Measurements from ENCODE around the gene INPP5J. TPM values are rescaled to one million over a fixed set of nuclear protein-coding genes. Genes with fewer than 3 reads are reported as not detected.
A peak's percentile ranks its signal among the peaks of the same experiment; 100 is the strongest.

INPP5J gene
- total and polyA plus RNA-seq, 4 donors = 3.5 to 17.2 (median 10.5) TPM

DNA sequence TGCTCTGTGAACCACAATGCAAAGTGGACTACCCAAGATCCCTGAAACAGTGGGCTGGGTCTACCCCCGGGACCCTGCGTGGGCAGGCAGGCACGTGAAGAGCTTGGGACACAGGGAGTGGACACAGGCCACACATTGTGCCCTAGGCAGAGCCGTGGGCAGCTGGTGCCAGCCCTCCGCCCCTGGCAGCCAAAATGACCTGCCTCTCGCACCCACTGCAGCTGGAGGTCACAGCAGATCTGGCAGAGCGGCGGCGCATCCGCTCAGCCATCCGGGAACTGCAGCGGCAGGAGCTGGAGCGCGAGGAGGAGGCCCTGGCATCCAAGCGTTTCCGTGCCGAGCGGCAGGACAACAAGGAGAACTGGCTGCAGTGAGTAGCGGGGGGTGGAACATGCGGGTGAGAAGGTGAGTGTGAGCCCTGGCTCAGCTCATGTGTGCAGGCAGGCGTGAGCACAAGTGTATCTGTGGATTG lies 35.0 kb upstream of the INPP5J start:
- peak overlapping the region; percentile 33 for H3K4me3 ChIP-seq (ENCODE audit: low read depth, low read length)
- no peaks in the 10 kb centered on the region for H3K9me3 ChIP-seq (ENCODE audit: control insufficient read depth, insufficient read depth, low read length)
- H3K27ac ChIP-seq (ENCODE audit: low read depth, low read length) = peak overlapping the region; percentile 94
- no peaks in the 10 kb centered on the region for H3K27me3 ChIP-seq (ENCODE audit: control insufficient read depth, insufficient read depth, low read length)
- H3K36me3 ChIP-seq (ENCODE audit: control insufficient read depth, insufficient read depth, low read length) = peaks cover 60% of the 10 kb centered on the region
- 94% methylated on average over 21 of the region's 21 CpGs for WGBS (ENCODE audit: insufficient coverage)
- DNase-seq (ENCODE audit: low read depth in 4 of 6, low spot score in 6 of 6) = no peak
- peaks cover 87% of the 10 kb centered on the region for H3K4me1 ChIP-seq (ENCODE audit: control insufficient read depth, insufficient read depth, low read length)

DNA sequence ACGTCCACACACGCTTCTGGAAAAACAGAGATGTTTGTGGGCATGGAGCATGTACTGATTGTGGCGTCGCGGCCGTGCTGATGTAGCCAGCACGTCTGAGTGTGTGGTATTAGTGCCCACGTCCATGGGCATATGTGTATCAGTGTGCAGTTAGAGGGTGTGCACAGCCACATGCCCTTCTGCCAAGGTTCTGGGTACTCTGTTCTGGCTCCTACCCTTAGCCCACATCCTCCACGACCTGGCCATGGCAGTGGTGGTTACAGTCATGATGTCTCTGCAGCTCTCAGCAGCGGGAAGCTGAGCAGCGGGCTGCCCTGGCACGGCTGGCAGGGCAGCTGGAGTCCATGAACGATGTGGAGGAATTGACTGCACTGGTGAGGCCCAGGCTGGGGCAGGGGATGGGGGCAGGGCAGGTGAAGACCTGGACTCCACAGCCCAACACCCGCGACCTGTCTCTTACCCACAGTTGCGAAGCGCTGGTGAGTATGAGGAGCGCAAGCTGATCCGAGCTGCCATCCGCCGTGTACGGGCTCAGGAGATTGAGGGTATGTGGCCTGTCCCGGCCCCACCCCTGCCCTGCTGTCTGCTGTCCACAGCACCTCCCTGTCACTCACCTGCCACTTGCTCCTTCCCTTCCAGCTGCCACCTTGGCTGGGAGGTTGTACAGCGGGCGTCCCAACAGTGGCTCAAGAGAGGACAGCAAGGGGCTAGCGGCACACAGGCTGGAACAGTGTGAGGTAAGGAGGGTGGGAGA lies 34.4 kb upstream of the INPP5J start:
- no peaks in the 10 kb centered on the region for H3K27me3 ChIP-seq (ENCODE audit: control insufficient read depth, insufficient read depth, low read length)
- peak in 1 of 6 donors; percentile 1 for DNase-seq (ENCODE audit: low read depth in 4 of 6, low spot score in 6 of 6)
- peaks cover 87% of the 10 kb centered on the region for H3K4me1 ChIP-seq (ENCODE audit: control insufficient read depth, insufficient read depth, low read length)
- H3K9me3 ChIP-seq (ENCODE audit: control insufficient read depth, insufficient read depth, low read length) = no peaks in the 10 kb centered on the region
- H3K4me3 ChIP-seq (ENCODE audit: low read depth, low read length) = peak overlapping the region; percentile 33
- H3K27ac ChIP-seq (ENCODE audit: low read depth, low read length) = peak overlapping the region; percentile 94
- peaks cover 67% of the 10 kb centered on the region for H3K36me3 ChIP-seq (ENCODE audit: control insufficient read depth, insufficient read depth, low read length)
- 94% methylated on average over 23 of the region's 26 CpGs for WGBS (ENCODE audit: insufficient coverage)

DNA sequence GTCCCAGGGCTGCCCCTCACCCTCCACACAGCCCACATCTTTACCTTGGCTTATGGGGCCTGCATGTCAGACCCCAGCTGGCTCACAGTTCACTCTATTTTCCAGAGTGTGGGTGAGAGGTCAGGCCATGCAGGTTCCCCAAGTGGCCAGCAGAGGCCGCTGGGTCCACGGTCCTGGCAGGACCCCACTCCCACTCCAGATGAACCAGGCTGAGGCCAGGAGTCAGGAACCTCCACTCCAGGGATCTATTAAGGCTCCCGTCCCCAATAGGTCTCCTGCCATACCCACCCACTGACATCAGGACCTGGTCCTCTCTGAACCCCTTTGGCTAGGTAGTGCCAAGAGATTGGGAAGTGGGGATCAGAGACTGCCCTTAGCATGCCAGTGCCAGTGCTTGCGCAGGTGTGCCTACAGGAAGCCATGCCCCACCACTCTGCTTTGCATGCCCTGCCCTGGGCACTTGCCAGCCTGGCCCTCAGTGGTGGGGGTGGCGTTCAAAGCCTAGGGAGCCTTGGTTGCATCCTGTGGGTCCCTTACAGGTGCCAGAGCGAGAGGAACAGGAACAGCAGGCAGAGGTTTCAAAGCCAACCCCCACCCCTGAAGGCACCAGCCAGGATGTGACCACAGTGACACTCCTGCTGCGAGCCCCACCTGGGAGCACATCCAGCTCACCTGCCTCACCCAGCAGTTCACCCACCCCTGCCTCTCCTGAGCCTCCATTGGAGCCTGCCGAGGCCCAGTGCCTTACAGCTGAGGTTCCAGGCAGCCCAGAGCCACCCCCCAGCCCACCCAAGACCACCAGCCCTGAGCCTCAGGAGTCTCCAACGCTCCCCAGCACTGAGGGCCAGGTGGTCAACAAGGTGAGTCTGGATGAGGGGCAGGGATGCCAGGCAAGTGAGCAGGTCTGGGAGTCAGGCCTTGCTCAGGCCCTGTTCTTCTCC lies 33.3 kb upstream of the INPP5J start:
- Histone ChIP-seq H3K4me3 (ENCODE audit: low read depth, low read length) (peak overlapping the region; percentile 33), H3K4me1 (ENCODE audit: control insufficient read depth, insufficient read depth, low read length) (peaks cover 87% of the 10 kb centered on the region), H3K9me3 (ENCODE audit: control insufficient read depth, insufficient read depth, low read length) (no peaks in the 10 kb centered on the region), H3K36me3 (ENCODE audit: control insufficient read depth, insufficient read depth, low read length) (peaks cover 77% of the 10 kb centered on the region), H3K27me3 (ENCODE audit: control insufficient read depth, insufficient read depth, low read length) (no peaks in the 10 kb centered on the region), H3K27ac (ENCODE audit: low read depth, low read length) (no peak overlapping the region)
- 99% methylated on average over 6 of the region's 9 CpGs for WGBS (ENCODE audit: insufficient coverage)
- peak in 2 of 6 donors; percentile 49 to 53 for DNase-seq (ENCODE audit: low read depth in 4 of 6, low spot score in 6 of 6)

DNA sequence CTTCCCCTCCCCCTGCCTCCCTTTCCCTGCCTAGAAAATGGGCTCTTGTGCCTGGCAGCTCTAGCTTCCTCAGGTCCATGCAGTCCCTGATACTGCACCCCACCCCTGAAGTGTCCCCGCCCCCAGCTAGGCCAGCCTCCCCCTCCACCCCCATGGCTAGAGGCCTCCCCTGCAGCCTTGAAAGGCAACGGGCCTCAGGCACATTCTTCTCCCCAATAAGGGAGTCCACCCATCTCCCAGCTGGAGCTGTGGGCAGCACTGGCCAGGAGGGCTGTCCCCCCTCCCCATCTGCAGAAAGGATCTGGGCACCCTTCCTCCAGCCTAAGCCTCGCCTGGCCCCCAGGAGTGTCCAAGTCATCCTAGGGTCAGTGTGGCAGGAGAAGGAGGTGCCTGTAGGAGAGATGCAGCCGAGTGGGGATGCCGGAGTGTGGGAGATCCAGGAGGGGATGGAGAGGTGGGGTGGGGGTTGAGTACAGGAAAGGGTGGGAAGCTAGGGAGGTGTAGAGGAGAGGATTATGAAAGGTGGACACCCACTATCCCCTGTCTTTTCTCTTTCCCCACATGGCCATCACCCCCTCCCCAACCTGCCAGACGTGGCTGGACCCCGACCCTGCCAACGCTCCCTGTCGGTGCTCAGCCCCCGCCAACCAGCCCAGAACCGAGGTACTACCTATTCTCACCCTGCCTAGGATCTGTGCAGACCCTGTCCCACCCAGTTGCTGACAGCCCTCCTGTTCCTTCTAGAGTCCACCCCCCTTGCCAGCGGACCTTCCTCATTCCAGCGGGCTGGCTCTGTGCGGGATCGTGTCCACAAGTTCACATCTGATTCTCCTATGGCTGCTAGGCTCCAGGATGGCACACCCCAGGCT lies 32.3 kb upstream of the INPP5J start:
- peak in 1 of 6 donors; percentile 1 for DNase-seq (ENCODE audit: low read depth in 4 of 6, low spot score in 6 of 6)
- no peak overlapping the region for H3K27ac ChIP-seq (ENCODE audit: low read depth, low read length)
- H3K36me3 ChIP-seq (ENCODE audit: control insufficient read depth, insufficient read depth, low read length) = peaks cover 85% of the 10 kb centered on the region
- H3K27me3 ChIP-seq (ENCODE audit: control insufficient read depth, insufficient read depth, low read length) = no peaks in the 10 kb centered on the region
- 85% methylated on average over 14 of the region's 15 CpGs for WGBS (ENCODE audit: insufficient coverage)
- no peak overlapping the region for H3K4me3 ChIP-seq (ENCODE audit: low read depth, low read length)
- H3K9me3 ChIP-seq (ENCODE audit: control insufficient read depth, insufficient read depth, low read length) = no peaks in the 10 kb centered on the region
- H3K4me1 ChIP-seq (ENCODE audit: control insufficient read depth, insufficient read depth, low read length) = peaks cover 78% of the 10 kb centered on the region

DNA sequence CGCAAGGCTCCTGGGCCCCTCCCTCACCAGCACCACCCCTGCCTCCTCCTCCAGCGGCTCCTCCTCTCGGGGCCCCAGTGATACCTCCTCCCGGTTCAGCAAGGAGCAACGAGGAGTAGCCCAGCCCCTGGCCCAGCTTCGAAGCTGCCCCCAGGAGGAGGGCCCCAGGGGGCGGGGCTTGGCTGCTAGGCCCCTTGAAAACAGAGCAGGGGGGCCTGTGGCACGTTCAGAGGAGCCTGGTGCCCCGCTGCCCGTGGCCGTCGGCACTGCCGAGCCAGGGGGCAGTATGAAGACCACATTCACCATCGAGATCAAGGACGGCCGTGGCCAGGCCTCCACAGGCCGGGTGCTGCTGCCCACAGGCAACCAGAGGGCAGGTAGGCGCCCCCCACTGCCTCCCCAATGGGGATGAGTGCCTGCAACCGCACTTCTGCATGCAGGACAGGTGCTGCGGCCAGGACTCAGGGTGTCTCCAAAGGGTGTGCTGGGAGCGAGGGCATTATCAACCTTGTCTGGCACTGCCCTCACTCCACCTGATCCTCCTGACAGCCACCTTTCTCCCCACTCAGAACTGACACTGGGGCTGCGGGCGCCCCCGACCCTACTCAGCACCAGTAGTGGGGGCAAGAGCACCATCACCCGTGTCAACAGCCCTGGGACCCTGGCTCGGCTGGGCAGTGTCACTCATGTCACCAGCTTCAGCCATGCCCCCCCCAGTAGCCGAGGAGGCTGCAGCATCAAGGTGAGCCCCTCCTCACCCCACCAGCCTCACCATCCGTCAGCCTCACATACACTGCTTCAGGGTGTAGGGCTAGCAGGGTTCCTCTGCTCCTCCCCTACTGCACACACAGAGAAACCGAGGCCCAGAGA lies 31.4 kb upstream of the INPP5J start:
- Histone ChIP-seq H3K27ac (ENCODE audit: low read depth, low read length) (no peak overlapping the region), H3K27me3 (ENCODE audit: control insufficient read depth, insufficient read depth, low read length) (no peaks in the 10 kb centered on the region), H3K36me3 (ENCODE audit: control insufficient read depth, insufficient read depth, low read length) (peaks cover 91% of the 10 kb centered on the region), H3K9me3 (ENCODE audit: control insufficient read depth, insufficient read depth, low read length) (no peaks in the 10 kb centered on the region), H3K4me1 (ENCODE audit: control insufficient read depth, insufficient read depth, low read length) (peaks cover 71% of the 10 kb centered on the region), H3K4me3 (ENCODE audit: low read depth, low read length) (no peak overlapping the region)
- 73% methylated on average over 29 of the region's 29 CpGs for WGBS (ENCODE audit: insufficient coverage)
- DNase-seq (ENCODE audit: low read depth in 4 of 6, low spot score in 6 of 6) = peak in 1 of 6 donors; percentile 1

DNA sequence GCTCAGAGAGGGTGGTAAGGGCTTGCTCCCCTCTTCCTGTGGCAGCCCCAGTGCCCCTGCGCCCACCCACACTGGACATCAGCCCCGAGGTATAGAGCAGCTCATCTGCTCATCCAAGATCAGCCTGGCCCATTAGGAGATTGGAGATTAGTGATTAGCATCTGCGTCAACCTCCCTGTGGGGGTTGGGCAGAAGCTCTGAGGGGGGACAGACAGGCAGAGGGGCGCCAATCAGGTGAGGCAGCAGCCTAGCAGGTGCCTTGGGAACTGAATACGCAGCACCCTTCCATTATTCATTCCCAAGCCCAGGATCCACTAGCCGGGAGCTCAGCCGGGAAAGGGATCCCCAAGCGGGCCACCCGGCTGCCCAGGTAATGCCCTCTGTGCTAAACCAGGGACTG lies 30.6 kb upstream of the INPP5J start:
- H3K36me3 ChIP-seq (ENCODE audit: control insufficient read depth, insufficient read depth, low read length) = peaks cover 98% of the 10 kb centered on the region
- H3K27me3 ChIP-seq (ENCODE audit: control insufficient read depth, insufficient read depth, low read length) = no peaks in the 10 kb centered on the region
- no peaks in the 10 kb centered on the region for H3K9me3 ChIP-seq (ENCODE audit: control insufficient read depth, insufficient read depth, low read length)
- no peak overlapping the region for H3K4me3 ChIP-seq (ENCODE audit: low read depth, low read length)
- H3K27ac ChIP-seq (ENCODE audit: low read depth, low read length) = no peak overlapping the region
- peaks cover 68% of the 10 kb centered on the region for H3K4me1 ChIP-seq (ENCODE audit: control insufficient read depth, insufficient read depth, low read length)
- DNase-seq (ENCODE audit: low read depth in 4 of 6, low spot score in 6 of 6) = peak in 1 of 6 donors; percentile 0
- WGBS (ENCODE audit: insufficient coverage) = 100% methylated on average over 1 of the region's 9 CpGs

DNA sequence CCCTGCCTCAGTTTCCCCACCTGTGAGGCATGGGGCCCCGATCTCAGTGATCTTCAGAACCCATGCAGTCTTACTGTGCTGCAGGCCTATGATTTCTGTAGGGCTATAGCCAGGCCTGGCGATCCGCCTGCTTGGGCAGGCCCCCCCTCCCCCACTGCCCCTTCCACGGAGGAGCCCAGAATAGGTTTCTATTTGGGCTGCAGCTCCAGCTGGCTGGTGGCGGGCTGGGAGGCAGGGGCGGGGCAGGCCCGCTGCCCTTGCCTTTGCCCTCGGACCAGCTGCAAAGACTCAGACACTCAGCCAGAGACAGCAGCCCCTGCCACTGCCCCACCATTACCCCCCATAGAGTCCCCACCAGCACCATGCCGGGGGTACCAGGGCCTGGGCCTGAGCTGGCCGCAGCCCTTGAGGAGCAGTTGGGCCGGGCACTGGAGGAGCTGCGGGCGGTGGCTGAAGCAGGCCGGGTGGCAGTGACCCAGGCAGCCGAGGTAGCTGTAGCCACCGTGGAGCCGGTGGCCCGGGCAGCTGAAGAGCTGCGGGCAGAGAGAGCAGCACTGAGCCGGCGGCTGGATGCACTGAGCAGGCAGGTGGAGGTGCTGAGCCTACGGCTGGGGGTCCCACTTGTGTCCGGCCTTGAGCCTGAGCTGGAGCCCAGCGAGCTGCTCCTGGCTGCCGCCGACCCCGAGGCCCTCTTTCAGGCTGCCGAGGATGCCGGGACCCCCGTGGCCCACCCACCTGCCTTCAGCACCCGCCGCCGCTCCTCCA lies 29.5 kb upstream of the INPP5J start:
- H3K9me3 ChIP-seq (ENCODE audit: control insufficient read depth, insufficient read depth, low read length) = no peaks in the 10 kb centered on the region
- no peaks in the 10 kb centered on the region for H3K27me3 ChIP-seq (ENCODE audit: control insufficient read depth, insufficient read depth, low read length)
- H3K36me3 ChIP-seq (ENCODE audit: control insufficient read depth, insufficient read depth, low read length) = peaks cover 90% of the 10 kb centered on the region
- no peak overlapping the region for H3K27ac ChIP-seq (ENCODE audit: low read depth, low read length)
- WGBS (ENCODE audit: insufficient coverage) = 84% methylated on average over 23 of the region's 33 CpGs
- H3K4me1 ChIP-seq (ENCODE audit: control insufficient read depth, insufficient read depth, low read length) = peaks cover 61% of the 10 kb centered on the region
- peak in 1 of 6 donors; percentile 14 for DNase-seq (ENCODE audit: low read depth in 4 of 6, low spot score in 6 of 6)
- no peak overlapping the region for H3K4me3 ChIP-seq (ENCODE audit: low read depth, low read length)

DNA sequence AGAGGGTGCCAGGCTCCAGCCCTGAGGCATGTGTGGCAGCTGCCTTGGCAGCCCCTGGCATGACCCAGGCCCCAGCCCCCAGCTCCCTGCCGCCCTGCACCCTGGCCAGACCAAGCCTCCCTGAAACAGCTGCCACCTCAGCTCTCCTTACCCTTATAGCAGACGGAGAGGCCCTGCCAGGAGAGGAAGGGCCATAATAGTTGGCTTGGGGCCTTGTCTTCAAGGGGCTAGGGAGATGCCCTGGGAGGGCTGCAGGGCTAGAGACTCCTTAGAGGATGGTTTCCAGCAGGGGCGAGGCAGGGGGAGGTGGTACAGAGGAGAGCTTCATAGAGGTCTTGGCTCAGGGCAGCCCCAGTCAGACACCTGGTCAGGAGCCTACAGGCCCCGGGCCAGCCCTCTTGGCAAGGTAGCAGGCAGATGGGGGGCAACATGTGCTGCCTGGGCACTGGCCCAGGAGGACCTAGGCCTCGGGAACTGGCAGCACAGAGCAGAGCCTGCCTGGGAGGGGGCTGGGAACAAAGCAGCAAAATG lies 28.7 kb upstream of the INPP5J start:
- 57% methylated on average over 5 of the region's 5 CpGs for WGBS (ENCODE audit: insufficient coverage)
- Histone ChIP-seq H3K4me1 (ENCODE audit: control insufficient read depth, insufficient read depth, low read length) (peaks cover 61% of the 10 kb centered on the region), H3K27ac (ENCODE audit: low read depth, low read length) (no peak overlapping the region), H3K36me3 (ENCODE audit: control insufficient read depth, insufficient read depth, low read length) (peaks cover 90% of the 10 kb centered on the region), H3K4me3 (ENCODE audit: low read depth, low read length) (no peak overlapping the region), H3K9me3 (ENCODE audit: control insufficient read depth, insufficient read depth, low read length) (no peaks in the 10 kb centered on the region), H3K27me3 (ENCODE audit: control insufficient read depth, insufficient read depth, low read length) (no peaks in the 10 kb centered on the region)
- DNase-seq (ENCODE audit: low read depth in 4 of 6, low spot score in 6 of 6) = peak in 1 of 6 donors; percentile 71
